Measurements from ENCODE around the gene PXYLP1.

Gene PXYLP1

GRCh38 chr3:141227216-141227615 lies 4.4 kb upstream of the PXYLP1 start:
- TF ChIP-seq CTCF (conservative IDR thresholded peaks at IDR 0.05; ENCODE audit: low read length), result no peak
- no peak for TF ChIP-seq EZH2phosphoT487 (IDR thresholded peaks at IDR 0.05; ENCODE audit: borderline replicate concordance)
- no peak overlapping the region for H3K4me2 ChIP-seq (ENCODE audit: low read depth, low read length, poor library complexity, severe bottlenecking)
- H3K79me2 ChIP-seq (ENCODE audit: insufficient read depth, low read length), result peaks cover 5% of the 10 kb centered on the region
- H3K9me2 ChIP-seq (replicated peaks; ENCODE audit: low read depth, low read length), result no peaks in the 10 kb centered on the region
- no peaks in the 10 kb centered on the region for H3K36me3 ChIP-seq (ENCODE audit: insufficient read depth, low read length)
- H3K4me1 ChIP-seq (ENCODE audit: insufficient read depth, low read length, poor library complexity, severe bottlenecking), result peaks cover 32% of the 10 kb centered on the region
- no peak overlapping the region for H2AFZ ChIP-seq (ENCODE audit: low read length)
- no peaks in the 10 kb centered on the region for H3F3A ChIP-seq (ENCODE audit: low read depth)
- no peak overlapping the region for H3K9ac ChIP-seq (ENCODE audit: low read depth, low read length, poor library complexity, severe bottlenecking)
- peaks cover 14% of the 10 kb centered on the region; the same call in 1 of the 2 replicates for H3K9me3 ChIP-seq (ENCODE audit: insufficient read depth, low read depth, low read length)
- H3K27me3 ChIP-seq (ENCODE audit: insufficient read depth, low read length, poor library complexity, severe bottlenecking), result no peaks in the 10 kb centered on the region
- H4K20me1 ChIP-seq (ENCODE audit: insufficient read depth, low read length, poor library complexity, severe bottlenecking), result no peaks in the 10 kb centered on the region
- no peak overlapping the region for H3K4me3 ChIP-seq (ENCODE audit: low read length, poor library complexity, severe bottlenecking)

DNA sequence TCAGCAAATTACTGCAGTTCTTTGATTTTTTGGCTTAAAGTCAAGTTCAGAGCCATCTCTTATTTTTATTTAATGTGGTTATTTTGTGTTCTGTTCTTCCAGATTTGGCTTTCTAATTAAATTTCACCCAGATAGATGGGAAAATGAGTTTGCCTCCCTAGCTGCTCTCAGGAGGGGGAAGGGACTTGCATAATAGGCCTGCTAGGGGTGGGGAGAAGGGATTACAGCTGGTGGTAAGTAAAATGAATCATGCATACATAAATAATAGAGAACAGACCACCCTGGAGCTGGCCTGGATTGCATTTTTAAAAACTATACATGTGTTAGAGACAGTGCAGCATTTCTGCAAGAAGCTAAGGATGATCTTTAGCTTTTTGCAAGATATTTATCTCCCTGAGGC lies 3.9 kb upstream of the PXYLP1 start:
- Histone ChIP-seq H3K9me2 (replicated peaks; ENCODE audit: low read depth, low read length) (no peaks in the 10 kb centered on the region), H3K36me3 (ENCODE audit: insufficient read depth, low read length) (no peaks in the 10 kb centered on the region), H3K4me2 (ENCODE audit: low read depth, low read length, poor library complexity, severe bottlenecking) (no peak overlapping the region), H3K9ac (ENCODE audit: low read depth, low read length, poor library complexity, severe bottlenecking) (no peak overlapping the region), H3K4me3 (ENCODE audit: low read length, poor library complexity, severe bottlenecking) (no peak overlapping the region), H3F3A (ENCODE audit: low read depth) (no peaks in the 10 kb centered on the region), H3K9me3 (ENCODE audit: insufficient read depth, low read depth, low read length) (peaks cover 14% of the 10 kb centered on the region; the same call in 1 of the 2 replicates), H4K20me1 (ENCODE audit: insufficient read depth, low read length, poor library complexity, severe bottlenecking) (no peaks in the 10 kb centered on the region), H3K27me3 (ENCODE audit: insufficient read depth, low read length, poor library complexity, severe bottlenecking) (no peaks in the 10 kb centered on the region), H3K79me2 (ENCODE audit: insufficient read depth, low read length) (peaks cover 10% of the 10 kb centered on the region), H3K4me1 (ENCODE audit: insufficient read depth, low read length, poor library complexity, severe bottlenecking) (peaks cover 37% of the 10 kb centered on the region), H2AFZ (ENCODE audit: low read length) (no peak overlapping the region)
- no peak for TF ChIP-seq CTCF (conservative IDR thresholded peaks at IDR 0.05; ENCODE audit: low read length)
- TF ChIP-seq EZH2phosphoT487 (IDR thresholded peaks at IDR 0.05; ENCODE audit: borderline replicate concordance), result no peak

DNA sequence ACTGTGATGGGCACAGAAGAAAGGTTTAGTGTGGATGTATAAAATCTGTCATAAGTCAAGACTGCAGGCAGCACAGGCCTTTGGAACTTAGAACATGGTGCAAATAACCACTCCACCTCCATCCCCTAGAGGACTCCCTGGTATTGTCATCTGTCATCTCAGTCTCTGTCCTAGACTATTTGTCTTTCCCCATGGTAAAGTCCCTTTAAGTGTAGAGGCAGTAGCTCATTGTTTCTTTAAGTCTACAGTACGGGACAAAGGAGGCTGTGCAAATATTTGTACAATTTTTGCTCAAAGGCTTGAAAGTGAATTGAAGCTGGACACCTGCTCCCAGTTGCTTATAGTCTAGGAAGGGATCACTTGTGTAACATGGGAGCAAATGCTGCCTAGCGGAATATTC lies 3.2 kb upstream of the PXYLP1 start:
- H3K4me1 ChIP-seq (ENCODE audit: insufficient read depth, low read length, poor library complexity, severe bottlenecking), result peaks cover 41% of the 10 kb centered on the region
- no peaks in the 10 kb centered on the region for H3K27me3 ChIP-seq (ENCODE audit: insufficient read depth, low read length, poor library complexity, severe bottlenecking)
- peaks cover 9% of the 10 kb centered on the region; the same call in 1 of the 2 replicates for H3K9me3 ChIP-seq (ENCODE audit: insufficient read depth, low read depth, low read length)
- peak overlapping the region; percentile 80 for H3K4me2 ChIP-seq (ENCODE audit: low read depth, low read length, poor library complexity, severe bottlenecking)
- no peak overlapping the region for H3K9ac ChIP-seq (ENCODE audit: low read depth, low read length, poor library complexity, severe bottlenecking)
- no peak overlapping the region for H2AFZ ChIP-seq (ENCODE audit: low read length)
- TF ChIP-seq CTCF (conservative IDR thresholded peaks at IDR 0.05; ENCODE audit: low read length) (peak; percentile 45), EZH2phosphoT487 (IDR thresholded peaks at IDR 0.05; ENCODE audit: borderline replicate concordance) (no peak)
- no peaks in the 10 kb centered on the region for H3F3A ChIP-seq (ENCODE audit: low read depth)
- H3K9me2 ChIP-seq (replicated peaks; ENCODE audit: low read depth, low read length), result no peaks in the 10 kb centered on the region
- no peaks in the 10 kb centered on the region for H3K36me3 ChIP-seq (ENCODE audit: insufficient read depth, low read length)
- no peak overlapping the region for H3K4me3 ChIP-seq (ENCODE audit: low read length, poor library complexity, severe bottlenecking)
- peaks cover 16% of the 10 kb centered on the region for H3K79me2 ChIP-seq (ENCODE audit: insufficient read depth, low read length)
- peaks cover 1% of the 10 kb centered on the region for H4K20me1 ChIP-seq (ENCODE audit: insufficient read depth, low read length, poor library complexity, severe bottlenecking)

All from Loucy (cell line).